A673 (cell line): ENCODE data around the gene NRDE2. TPM values are rescaled to one million over a fixed set of nuclear protein-coding genes. Genes with fewer than 3 reads are reported as not detected.

Experiments used
- BruUV-seq: library from RNA; stranded (reverse); fragments of 400-500 nt; replicated peaks from 2 replicates; lab custom pipeline; 2021; lab: Mats Ljungman, UMichigan
- CTCF ChIA-PET: fragments of 300-600 bp; sonication (Branson Sonifier 250); formaldehyde crosslinking; loops from one replicate; lab custom pipeline; 2022; ENCODE audit warnings: antibody characterized with exemption; lab: Charles Lee
- POLR2A ChIA-PET: fragments of 300-600 bp; sonication (Branson Sonifier 250); formaldehyde crosslinking; loops from one replicate; lab custom pipeline; 2022; ENCODE audit warnings: antibody characterized with exemption; ENCODE audit not compliant: low non-redundant PET; lab: Charles Lee
- DNase-seq: peaks from one replicate; pipeline ENCODE4 v3.0.0-alpha.2; 2015; ENCODE audit warnings: low spot score
- H3K27ac ChIP-seq: fragments of 200-600 bp; sonication (generic); 2 replicates; pipeline ENCODE4 v1.5.1; 2016; ENCODE audit warnings: mixed run types, low read depth, mild to moderate bottlenecking, mixed read lengths, antibody characterized with exemption, low read length; ENCODE audit not compliant: poor library complexity, severe bottlenecking
- H3K27me3 ChIP-seq: fragments of 200-600 bp; sonication (generic); replicated peaks from 2 replicates; pipeline ENCODE4 v1.6.1; 2017; ENCODE audit warnings: mixed run types, low read depth, mild to moderate bottlenecking, mixed read lengths, antibody characterized with exemption, low read length; ENCODE audit not compliant: insufficient read depth, poor library complexity
- H3K36me3 ChIP-seq: fragments of 200-600 bp; sonication (generic); 2 replicates; pipeline ENCODE4 v1.6.1; 2016; ENCODE audit warnings: mixed run types, mild to moderate bottlenecking, mixed read lengths, antibody characterized with exemption, low read length; ENCODE audit not compliant: insufficient read depth, poor library complexity, severe bottlenecking
- H3K4me1 ChIP-seq: fragments of 200-600 bp; sonication (generic); 2 replicates; pipeline ENCODE4 v1.6.1; 2017; ENCODE audit warnings: mixed run types, mild to moderate bottlenecking, mixed read lengths, antibody characterized with exemption, low read length; ENCODE audit not compliant: insufficient read depth, poor library complexity, severe bottlenecking
- H3K4me3 ChIP-seq: fragments of 200-600 bp; sonication (generic); 2 replicates; pipeline ENCODE4 v1.5.1; 2016; ENCODE audit warnings: low read depth, mixed run types, mild to moderate bottlenecking, mixed read lengths, low read length; ENCODE audit not compliant: poor library complexity, severe bottlenecking
- H3K9me3 ChIP-seq: fragments of 200-600 bp; sonication (generic); 2 replicates; pipeline ENCODE4 v1.6.1; 2016; ENCODE audit warnings: mixed run types, low read depth, mild to moderate bottlenecking, mixed read lengths, antibody characterized with exemption, low read length; ENCODE audit not compliant: poor library complexity, severe bottlenecking
- EZH2 ChIP-seq: fragments of 200-600 bp; sonication (generic); IDR thresholded peaks from 2 replicates; pipeline ENCODE4 v1.6.1; 2017; ENCODE audit warnings: borderline replicate concordance, low read depth, mild to moderate bottlenecking, mixed read lengths, antibody characterized with exemption, low read length; ENCODE audit not compliant: poor library complexity, severe bottlenecking
- intact Hi-C: fragments of 100-400 bp; cut with micrococcal nuclease; formaldehyde crosslinking; loops from one replicate; pipeline ENCODE4 v1.10.0; 2022; ENCODE audit not compliant: unreplicated experiment
- total RNA-seq: library from RNA; stranded (reverse); gene quantifications from 2 replicates; pipeline ENCODE4 v1.2.3, GENCODE V29; 2021
- TF ChIP-seq, protein P1 (sequence below): fragments of 300-800, 200-600 bp; sonication (generic); conservative IDR thresholded peaks from 2 replicates; pipeline ENCODE4 v1.5.1; 2017; ENCODE audit warnings: low read depth, mild to moderate bottlenecking, antibody characterized with exemption, low read length, moderate library complexity, mixed read lengths

NRDE2 gene
- total RNA-seq, 1 experiment from 2014 or later = 19.7 TPM

DNA sequence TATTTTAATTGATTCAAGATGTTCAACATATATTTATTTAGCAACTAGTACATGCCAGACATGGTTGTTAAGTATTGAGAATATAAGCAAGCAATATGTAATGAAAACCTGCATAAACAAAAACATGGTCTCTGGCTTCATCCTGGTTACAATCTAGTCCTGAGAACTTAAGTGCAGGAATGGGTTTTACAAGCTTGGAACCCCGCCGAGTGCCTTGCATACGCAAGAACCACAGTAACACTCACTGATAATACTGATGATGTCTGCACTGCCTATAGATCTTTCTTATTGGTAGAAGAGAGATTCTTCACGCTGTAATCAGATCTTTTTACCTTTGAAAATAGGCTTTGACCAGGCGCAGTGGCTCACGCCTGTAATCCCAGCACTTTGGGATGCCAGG, 42.1 kb upstream of the NRDE2 start:
- no peaks in the 10 kb centered on the region for H3K9me3 ChIP-seq
- no peak overlapping the region for H3K4me3 ChIP-seq
- TF ChIP-seq, protein P1, sequence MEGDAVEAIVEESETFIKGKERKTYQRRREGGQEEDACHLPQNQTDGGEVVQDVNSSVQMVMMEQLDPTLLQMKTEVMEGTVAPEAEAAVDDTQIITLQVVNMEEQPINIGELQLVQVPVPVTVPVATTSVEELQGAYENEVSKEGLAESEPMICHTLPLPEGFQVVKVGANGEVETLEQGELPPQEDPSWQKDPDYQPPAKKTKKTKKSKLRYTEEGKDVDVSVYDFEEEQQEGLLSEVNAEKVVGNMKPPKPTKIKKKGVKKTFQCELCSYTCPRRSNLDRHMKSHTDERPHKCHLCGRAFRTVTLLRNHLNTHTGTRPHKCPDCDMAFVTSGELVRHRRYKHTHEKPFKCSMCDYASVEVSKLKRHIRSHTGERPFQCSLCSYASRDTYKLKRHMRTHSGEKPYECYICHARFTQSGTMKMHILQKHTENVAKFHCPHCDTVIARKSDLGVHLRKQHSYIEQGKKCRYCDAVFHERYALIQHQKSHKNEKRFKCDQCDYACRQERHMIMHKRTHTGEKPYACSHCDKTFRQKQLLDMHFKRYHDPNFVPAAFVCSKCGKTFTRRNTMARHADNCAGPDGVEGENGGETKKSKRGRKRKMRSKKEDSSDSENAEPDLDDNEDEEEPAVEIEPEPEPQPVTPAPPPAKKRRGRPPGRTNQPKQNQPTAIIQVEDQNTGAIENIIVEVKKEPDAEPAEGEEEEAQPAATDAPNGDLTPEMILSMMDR = no peak
- no peak for TF ChIP-seq EZH2
- POLR2A ChIA-PET = no interaction called here
- H3K27ac ChIP-seq = no peak overlapping the region
- BruUV-seq = no TSS peak
- peak; percentile 59 for DNase-seq
- H3K36me3 ChIP-seq = no peaks in the 10 kb centered on the region
- H3K27me3 ChIP-seq = no peaks in the 10 kb centered on the region
- CTCF ChIA-PET = interaction anchor here (0.6 kb wide), 1 partner anchor 114 kb away, joined by 5 read pairs; no protein-coding TSS in a partner anchor
- no peaks in the 10 kb centered on the region for H3K4me1 ChIP-seq
- intact Hi-C loops = no loop called here

DNA sequence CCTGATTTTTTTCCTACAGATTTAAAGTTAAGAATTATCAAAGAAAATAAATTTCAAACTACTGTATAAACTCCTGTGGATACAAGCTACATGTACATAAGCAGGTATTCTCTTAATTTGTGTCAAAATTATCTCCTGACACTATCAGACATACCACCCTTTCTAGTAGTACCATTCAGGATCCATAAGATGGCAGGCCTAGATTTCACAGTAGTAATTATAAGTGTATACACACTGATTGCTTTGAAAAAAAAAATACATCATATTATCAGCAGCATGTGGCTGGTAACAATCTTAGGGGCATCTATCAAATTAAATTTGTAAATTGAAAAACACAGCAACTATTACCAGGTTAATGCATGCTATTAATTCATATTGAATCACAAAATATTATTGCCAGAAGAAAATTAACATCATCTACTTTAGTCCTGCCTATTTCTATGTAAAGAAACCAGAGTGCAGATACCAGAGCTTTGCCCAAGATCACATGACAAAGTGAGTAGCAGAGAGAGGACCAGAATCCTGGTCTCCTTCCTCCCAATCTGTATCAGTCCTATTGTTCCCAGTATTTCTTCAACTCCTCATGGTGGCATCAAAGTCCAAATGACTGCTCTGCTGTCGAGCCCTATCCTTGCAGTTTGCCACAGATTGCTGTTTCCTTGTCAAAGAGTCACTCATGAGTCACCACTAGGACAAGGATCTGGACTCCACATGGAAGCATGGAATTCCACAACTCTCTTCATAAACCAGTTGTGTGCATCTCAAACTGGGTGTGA, 37.4 kb upstream of the NRDE2 start:
- TF ChIP-seq EZH2 = no peak
- TF ChIP-seq, protein P1 = no peak
- no peak for DNase-seq
- no peaks in the 10 kb centered on the region for H3K36me3 ChIP-seq
- ChIA-PET CTCF (no interaction called here), POLR2A (no interaction called here)
- no peak overlapping the region for H3K4me3 ChIP-seq
- intact Hi-C loops = no loop called here
- H3K27ac ChIP-seq = no peak overlapping the region
- BruUV-seq = no TSS peak
- H3K9me3 ChIP-seq = no peaks in the 10 kb centered on the region
- H3K27me3 ChIP-seq = no peaks in the 10 kb centered on the region
- H3K4me1 ChIP-seq = peaks cover 8% of the 10 kb centered on the region

DNA sequence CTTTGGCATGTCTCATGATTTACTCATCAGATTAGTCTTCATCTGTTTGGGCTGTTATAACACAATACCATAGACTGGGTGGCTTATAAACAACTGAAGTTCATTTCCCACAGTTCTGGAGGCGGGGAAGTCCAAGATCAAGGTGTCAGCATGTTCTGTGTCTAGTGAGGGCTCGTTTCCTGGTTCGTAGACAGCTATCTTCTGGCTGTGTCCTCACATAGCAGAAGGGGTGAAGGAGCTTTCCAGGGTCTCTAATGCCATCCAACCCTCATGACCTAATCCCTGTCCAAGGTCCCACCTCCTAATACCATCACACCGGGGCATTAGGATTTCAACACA, 30.8 kb upstream of the NRDE2 start:
- TF ChIP-seq EZH2 = no peak
- TF ChIP-seq, protein P1 = no peak
- H3K9me3 ChIP-seq = no peaks in the 10 kb centered on the region
- intact Hi-C loops = no loop called here
- no peak for DNase-seq
- no peak overlapping the region for H3K27ac ChIP-seq
- H3K4me1 ChIP-seq = peaks cover 8% of the 10 kb centered on the region
- no TSS peak for BruUV-seq
- POLR2A ChIA-PET = no interaction called here
- no peaks in the 10 kb centered on the region for H3K36me3 ChIP-seq
- no peak overlapping the region for H3K4me3 ChIP-seq
- H3K27me3 ChIP-seq = no peaks in the 10 kb centered on the region
- CTCF ChIA-PET = no interaction called here
